ENCODE measurements around the gene ASB3.
"Not testable (repeated sequence)": the region's sequence is repeated elsewhere in the genome, so short reads cannot be mapped to it uniquely, and the experiment has no call there.

Gene ASB3

GRCh38 chr2:53667130-53667529, 119.6 kb downstream of the ASB3 start:
- not testable (repeated sequence) for DNase-seq (ENCODE audit: insufficient read length, low spot score); FAIRE-seq

DNA sequence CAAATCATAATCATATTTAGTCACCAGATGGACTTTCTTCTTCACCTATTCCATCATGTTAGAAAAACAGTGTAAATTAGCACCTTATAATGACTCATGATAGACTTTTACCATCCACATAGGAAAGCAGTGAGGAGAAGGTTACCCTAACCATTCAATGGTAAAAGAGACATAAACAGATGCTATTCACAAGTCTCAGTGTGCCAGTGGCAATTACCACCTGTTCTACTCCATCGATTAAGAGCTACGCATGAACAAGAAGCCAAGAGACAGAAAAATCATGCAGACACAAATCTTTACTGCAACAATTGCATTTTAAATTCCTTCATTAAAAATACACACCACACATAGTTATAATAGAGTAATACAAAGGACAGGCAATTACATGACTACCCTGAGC, 125.9 kb downstream of the ASB3 start:
- FAIRE-seq (no peak), DNase-seq (ENCODE audit: insufficient read length, low spot score) (no peak)

GRCh38 chr2:53658474-53658873, 128.3 kb downstream of the ASB3 start:
- not testable (repeated sequence) for DNase-seq (ENCODE audit: insufficient read length, low spot score); FAIRE-seq

- DNase-seq (ENCODE audit: insufficient read length, low spot score): no peak
- FAIRE-seq: no peak
Measured at GRCh38 chr2:53655256-53655655, 131.5 kb downstream of the ASB3 start.

- DNase-seq (ENCODE audit: insufficient read length, low spot score) (no peak), FAIRE-seq (no peak)
Measured at GRCh38 chr2:53654396-53654795, 132.4 kb downstream of the ASB3 start.

DNA sequence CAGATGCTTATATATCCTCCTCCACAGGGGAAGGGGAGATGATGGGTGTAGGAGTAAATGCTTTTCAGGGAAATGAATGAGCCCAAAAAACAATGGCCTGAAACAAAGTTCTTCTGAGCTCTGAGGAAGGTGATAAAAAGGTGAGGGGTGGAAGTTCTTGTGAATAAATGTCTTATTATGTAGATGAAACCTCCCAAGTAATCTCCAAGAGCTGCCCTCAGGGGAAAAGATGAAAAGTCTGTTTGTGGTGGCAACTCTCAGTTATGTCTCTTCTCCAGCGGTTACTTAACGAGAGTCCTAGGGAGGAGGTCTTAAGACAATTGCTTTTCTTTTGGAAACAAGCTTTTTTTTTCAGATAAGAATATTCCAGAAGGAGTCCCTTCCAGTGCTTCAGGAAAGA, 134.6 kb downstream of the ASB3 start:
- DNase-seq (ENCODE audit: insufficient read length, low spot score): no peak
- no peak for FAIRE-seq

DNA sequence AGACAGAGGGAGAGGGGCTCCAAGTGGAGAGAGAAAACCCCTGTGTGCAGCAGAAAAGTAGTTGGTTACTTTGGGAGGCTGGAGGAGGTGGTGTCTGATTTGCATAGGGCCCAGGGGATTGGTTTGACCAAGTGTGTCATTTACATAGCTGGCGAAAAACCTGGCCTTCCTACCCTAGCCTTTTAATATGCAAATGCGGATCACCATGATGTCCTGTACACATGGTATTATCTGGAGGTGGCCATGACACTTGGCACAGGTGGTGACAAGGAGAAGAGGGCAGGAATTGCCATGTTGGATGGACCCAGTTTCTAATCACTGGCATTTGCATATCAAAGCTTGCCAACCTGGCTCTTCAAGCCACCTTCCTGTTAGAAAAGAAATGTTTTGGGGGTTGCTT, 140.0 kb downstream of the ASB3 start:
- DNase-seq (ENCODE audit: insufficient read length, low spot score) (no peak), FAIRE-seq (no peak)

DNA sequence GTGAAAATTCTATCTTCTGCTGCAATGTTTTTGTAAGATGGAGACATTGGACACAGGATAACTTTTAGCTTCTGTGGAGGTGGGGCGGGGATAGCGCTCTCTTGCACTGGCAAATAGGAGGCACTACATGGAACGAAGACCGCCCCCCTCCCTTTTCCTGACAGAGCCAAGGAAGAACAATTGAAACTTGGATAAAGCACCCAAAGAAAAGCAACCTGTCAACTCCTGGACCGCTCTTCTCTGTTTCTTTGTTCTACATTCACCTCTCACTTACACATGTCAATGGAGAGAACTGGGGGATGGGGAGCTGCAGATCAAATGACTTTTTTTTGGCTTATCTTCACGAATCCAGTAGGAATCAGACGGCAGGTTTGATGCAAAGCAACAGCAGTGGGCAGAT, 145.5 kb downstream of the ASB3 start:
- no peak for DNase-seq (ENCODE audit: insufficient read length, low spot score)
- no peak for FAIRE-seq

- no peak for DNase-seq (ENCODE audit: insufficient read length, low spot score)
- no peak for FAIRE-seq
Measured at GRCh38 chr2:53640466-53640865, 146.3 kb downstream of the ASB3 start.

- FAIRE-seq (no peak), DNase-seq (ENCODE audit: insufficient read length, low spot score) (no peak)
Measured at GRCh38 chr2:53636596-53636995, 150.2 kb downstream of the ASB3 start.

DNA sequence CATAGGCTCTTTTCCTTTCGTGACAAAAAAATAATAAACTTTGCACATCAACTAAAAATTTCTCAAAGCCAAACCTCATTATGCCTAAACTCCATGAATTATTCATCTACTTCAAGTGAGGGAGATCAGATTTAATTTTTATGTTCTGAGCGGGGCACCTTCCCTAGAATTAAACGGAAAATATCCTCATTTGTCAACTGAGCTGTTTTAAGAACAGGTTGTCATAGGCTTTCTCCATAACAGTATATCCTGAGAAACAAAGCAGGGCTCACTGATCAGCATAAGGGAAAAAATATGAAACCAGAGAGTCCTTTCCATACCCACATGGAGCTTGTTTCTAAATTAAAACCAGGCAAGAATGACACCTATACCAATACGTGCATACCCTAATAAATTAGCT, 150.6 kb downstream of the ASB3 start:
- DNase-seq (ENCODE audit: insufficient read length, low spot score) (no peak), FAIRE-seq (no peak)

GRCh38 chr2:53635694-53636093, 151.1 kb downstream of the ASB3 start:
- FAIRE-seq: no peak
- no peak for DNase-seq (ENCODE audit: insufficient read length, low spot score)

DNA sequence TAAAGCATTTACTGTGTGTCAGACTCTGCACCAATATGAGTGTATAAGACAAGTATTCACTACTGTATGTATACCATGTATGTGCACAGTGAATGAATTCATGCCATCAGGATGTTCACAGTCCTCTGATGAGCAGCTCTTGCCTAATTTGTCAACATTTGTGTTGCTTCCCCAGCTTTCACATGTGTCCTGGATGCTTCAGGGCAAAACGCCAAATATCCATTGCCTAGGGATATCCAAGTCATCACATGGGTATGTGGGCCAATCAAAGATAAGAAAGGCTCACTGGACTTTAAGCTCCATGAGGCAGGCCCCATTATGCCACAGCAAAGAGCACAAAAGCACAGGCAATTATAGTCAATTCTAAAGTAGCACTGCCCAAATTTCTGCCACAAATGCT, 153.3 kb downstream of the ASB3 start:
- DNase-seq (ENCODE audit: insufficient read length, low spot score) (no peak), FAIRE-seq (no peak)

- DNase-seq (ENCODE audit: insufficient read length, low spot score): no peak
- FAIRE-seq: no peak
Measured at GRCh38 chr2:53632714-53633113, 154.0 kb downstream of the ASB3 start.

GRCh38 chr2:53632126-53632460, 154.7 kb downstream of the ASB3 start:
- no peak for DNase-seq (ENCODE audit: insufficient read length, low spot score)
- no peak for FAIRE-seq

DNA sequence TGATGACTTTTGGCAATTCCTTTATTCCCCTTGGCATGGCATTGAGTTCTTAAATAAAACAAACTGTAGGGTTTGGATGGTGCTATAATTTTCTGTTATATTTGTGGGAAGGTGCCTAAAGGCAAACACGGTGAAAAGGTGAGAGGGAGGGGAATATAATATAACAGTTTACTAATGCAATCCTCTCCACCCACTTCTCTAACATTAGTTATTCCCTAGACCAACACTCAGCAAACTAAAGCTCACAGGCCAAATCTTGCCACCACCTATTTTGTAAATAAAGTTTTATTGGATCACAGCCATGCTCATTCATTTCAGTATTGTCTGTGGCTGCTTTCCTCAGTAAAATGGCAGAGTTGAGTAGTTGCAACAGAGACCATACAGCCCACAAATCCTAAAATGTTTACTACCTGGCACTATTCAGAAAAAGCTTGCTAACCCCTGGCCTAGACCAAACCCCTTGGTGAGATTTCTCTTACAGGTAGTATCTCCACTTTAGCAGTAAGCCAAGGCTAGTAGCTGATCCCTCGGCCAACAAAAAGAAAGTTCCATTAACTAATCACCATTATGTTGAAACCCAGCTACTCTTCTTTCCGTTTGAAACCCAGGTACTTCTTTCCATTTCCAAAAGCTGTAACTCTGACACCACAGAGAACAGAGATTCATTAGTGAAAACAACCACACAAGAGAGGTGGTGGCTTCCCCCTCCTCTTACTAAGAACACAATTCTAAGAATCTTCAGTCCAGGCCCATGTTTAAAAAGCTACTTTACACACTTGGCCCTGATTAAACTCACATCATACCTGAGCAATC, 155.2 kb downstream of the ASB3 start:
- DNase-seq (ENCODE audit: insufficient read length, low spot score): no peak
- no peak for FAIRE-seq

DNA sequence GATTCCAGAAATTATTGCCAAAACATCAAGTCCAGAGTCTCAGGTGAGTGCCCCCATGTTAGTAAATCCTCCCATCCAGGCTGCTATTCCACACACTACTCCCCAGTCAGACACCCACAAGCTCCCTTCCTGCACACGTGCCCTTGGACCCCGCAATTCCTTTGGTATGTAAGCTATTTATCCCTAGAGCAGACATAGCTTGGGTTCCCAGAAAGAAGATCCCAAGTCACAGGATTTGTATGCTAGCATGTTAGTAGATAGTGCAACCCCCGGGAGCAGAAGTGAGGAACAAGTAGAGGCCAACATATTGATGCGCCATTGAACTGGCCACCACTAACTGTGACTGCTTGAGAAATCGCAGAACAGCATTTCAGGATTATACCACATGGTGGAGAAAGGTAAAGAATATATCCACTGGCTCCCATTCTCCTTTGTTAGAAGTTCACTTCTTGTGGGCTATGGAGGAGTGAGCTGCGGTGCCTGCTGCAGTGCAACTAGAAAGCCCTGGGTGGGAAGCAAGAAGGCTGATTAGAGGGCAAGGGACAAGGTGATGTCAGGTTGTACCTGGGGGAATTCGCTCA, 156.6 kb downstream of the ASB3 start:
- DNase-seq (ENCODE audit: insufficient read length, low spot score) (no peak), FAIRE-seq (no peak)

DNA sequence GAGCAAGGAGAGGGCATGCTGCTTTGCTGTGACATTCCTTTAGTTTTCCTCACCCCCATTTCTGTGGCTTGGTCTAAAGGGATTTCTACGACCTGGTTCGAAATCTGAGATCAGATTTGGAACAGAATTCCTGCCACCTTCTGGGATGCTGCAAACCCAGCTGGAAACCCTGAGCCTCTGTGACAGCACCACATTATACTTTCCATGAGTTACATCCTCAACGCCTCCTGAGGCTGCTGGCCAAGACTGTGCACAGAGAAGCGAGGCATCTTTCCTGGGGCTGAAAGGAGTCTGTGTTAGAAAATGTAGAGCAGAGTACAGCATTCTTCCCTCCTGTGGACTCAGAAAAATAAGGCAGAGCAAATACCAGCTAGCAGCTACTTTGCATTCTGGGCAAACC, 157.3 kb downstream of the ASB3 start:
- no peak for DNase-seq (ENCODE audit: insufficient read length, low spot score)
- no peak for FAIRE-seq

DNA sequence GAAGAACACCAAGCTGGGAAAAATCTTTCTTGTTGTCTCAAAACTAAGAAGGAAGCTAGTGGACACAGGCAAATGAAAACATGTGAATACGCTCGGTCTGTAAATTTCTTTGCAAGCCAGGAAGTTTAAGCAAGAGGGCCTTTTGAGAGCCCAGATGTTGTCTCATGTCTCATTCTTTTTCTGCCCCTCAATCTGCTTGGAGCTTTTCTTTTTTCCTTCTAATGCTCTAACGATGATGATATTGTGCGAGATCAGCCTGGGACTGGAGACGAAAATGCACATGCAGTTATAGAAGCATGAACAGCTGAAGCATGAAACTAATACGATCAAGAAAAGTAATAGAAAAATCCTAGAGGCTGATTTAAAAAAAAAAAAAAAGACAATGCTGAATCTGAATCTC, 157.8 kb downstream of the ASB3 start:
- FAIRE-seq (no peak), DNase-seq (ENCODE audit: insufficient read length, low spot score) (no peak)

GRCh38 chr2:53622141-53622540, 164.6 kb downstream of the ASB3 start:
- DNase-seq (ENCODE audit: insufficient read length, low spot score) (no peak), FAIRE-seq (no peak)

DNA sequence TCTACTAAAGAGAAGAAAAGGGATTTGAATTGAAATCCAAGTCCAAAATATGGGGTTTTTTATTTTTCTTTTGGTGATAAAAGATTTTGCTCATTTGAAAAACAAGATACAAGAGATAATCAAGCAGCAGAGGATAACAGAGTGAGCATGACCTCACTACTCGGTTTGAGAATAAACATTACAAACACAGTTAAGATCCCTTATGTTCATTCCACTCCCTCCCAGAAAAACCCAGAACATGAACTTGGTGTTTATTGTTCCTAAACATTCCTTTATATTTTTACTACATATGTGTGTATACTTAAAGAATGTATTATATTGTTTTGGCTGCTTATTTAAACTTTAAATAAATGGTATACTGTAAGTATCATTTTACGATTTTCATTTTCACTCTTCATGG, 165.8 kb downstream of the ASB3 start:
- FAIRE-seq: no peak
- DNase-seq (ENCODE audit: insufficient read length, low spot score): no peak
